Activated CD8-positive, alpha-beta memory T cell treated with anti-CD3 and anti-CD28 coated beads, Interleukin-2, amount 50 U/mL, for 1 hour (primary cell): ENCODE data around the gene C14orf93.
"Not testable (repeated sequence)": the region's sequence is repeated elsewhere in the genome, so short reads cannot be mapped to it uniquely, and the experiment has no call there.

Experiments
- DNase-seq: peaks from one replicate; pipeline ENCODE4 v3.0.0-alpha.2; 2020; ENCODE audit errors: extremely low read depth

Gene C14orf93

GRCh38 chr14:22973217-22974032 is 36.5 kb downstream of the C14orf93 start:
- DNase-seq = no peak

DNA sequence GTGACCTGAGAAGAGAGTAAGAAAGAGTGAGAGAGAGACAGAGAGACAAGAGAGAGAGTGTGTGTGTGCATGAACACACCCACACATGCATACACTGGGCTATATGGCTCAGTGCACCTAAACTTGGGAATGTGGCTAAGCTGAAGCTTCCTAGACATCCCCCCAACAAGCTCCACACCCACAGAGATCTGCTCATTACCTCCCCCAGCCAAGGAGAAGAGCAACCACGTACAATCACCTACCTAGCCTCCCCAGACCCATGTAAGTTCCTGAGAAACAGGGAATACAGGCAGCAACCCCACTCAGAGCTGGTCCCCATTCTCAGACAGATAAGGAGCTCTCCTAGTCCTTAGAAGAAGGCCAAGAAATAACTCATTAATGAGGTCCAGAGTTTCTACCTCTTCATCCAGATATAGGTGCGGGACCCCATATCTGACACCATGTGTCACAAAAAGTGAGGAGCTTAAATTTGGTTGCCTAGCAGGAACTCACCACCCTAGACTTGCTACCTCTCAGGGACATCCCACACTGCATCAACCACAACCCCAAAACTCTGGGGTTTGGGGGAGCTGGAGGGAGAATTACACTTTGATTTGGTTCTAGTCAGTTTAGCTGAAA is 37.5 kb downstream of the C14orf93 start:
- no peak for DNase-seq

GRCh38 chr14:22971152-22971551 is 38.8 kb downstream of the C14orf93 start:
- DNase-seq = no peak

DNA sequence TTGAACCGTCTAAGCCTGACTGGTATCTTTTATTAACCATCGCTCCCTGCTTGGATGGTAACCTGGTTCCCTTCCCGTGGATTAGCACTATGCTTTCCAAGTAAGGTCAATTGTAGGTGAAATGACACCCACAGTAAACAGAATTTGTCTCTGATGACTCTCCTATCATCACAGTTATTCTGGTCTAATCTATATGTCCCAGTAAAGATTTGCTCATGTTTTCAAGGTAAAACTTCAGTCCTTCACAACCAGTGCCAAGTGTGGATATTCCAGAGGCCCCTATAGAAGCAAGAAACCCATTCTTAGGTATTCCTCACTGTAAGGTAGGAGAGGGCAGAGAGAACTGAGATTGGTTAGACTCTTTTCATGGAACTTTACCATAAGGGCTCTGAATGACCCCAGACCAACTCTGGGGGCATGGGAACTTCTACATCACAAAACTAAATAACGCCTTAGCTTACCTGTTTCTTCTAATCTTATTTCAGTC is 43.1 kb downstream of the C14orf93 start:
- DNase-seq = no peak

DNA sequence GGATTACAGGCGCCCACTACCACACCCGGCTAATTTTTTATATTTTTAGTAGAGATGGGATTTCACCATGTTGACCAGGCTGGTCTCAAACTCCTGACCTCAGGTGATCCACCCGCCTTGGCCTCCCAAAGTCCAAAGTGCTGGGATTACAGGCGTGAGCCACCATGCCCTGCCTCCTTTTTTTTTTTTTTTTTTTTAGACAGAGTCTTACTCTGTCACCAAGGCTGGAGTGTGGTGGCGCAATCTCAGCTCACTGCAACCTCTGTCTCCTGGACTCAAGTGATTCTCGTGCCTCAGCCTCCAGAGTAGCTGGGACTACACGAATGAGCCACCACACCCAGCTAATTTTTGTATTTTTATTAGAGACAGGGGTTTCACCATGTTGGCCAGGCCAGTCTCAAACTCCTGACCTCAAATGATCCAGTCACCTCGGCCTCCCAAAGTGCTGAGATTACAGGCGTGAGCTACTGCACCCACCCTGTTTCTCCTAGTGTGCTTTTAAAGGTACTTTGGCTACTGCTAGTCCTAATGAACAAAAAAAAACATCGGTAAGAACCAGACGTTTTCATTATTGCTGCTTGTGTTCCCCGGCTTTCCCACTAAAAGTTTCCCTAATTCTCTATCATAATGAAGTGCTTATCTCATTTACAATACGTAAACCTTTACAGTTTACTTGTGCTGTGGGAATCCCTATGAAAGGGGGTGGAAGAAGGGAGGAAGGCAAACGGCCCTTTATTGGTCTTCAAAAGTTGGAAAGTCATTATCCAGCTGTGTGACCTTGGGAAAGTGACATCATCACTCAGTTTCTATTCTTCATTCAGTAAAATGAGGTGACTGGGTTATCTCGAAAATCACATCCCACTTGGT is 43.8 kb downstream of the C14orf93 start:
- DNase-seq = not testable (repeated sequence)

- DNase-seq = no peak
These were observed 47.8 kb downstream of the C14orf93 start for GRCh38 chr14:22962061-22962676.

DNA sequence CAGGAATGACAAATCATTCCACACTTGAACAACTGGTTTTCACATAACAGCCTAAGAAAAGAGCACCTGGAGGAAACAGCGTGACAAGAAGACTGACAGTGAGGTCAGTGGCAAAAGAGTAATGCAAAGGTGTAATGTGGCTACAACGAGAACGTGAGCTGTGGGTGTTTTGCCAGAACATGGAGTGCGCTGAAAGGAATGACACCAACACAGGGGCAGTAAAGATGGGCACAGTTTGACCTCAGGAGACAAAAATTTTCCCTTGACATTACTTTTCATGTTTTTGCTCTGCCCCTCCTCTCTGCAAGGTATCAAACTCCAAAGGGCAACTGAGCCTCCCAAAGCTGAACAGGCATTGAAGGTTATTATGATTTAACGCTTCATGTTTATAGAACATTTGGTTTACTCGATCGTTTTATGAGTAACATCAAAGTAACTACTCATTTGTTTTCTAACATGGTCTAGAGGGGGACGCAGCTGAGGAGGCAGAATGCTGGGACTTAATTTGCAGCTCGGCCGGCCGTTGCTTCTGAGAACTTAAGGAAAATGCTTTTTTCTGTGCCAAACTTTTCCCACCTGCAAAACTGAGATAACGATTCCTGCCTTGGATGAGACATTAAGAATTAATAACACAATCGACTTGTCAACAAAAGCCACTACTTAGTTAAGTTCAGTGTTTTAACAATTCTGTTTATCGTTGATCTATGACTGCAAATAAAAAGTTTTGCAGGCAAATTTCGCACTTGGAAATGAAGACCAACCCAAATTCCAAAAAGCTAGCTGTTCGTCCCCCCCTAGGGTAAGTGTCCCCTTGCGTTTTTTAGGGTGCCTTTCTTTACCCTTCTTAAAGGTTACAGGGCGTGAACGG is 54.0 kb downstream of the C14orf93 start:
- no peak for DNase-seq

DNA sequence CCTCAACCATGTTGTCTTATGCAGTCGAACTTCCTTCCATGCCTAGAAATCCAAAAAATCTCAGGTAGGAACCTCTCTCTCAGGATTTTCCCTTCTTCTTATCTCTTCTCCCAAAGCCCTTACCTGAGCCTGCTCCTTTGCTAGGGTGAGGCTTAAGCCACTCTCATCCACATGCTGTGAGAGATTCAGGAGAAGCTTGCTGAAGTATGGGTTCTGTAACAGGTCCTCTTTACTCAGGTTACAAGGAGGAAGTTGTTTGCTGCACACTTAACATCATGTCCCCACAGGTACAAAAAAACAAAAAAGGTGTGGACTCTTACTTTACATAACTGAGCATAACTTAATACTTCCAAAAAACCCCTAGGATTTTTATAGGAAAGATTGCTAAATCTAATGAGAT is 57.5 kb downstream of the C14orf93 start:
- DNase-seq = no peak

GRCh38 chr14:22951795-22952194 is 58.1 kb downstream of the C14orf93 start:
- DNase-seq = not testable (repeated sequence)

- no peak for DNase-seq
These were observed 64.3 kb downstream of the C14orf93 start for GRCh38 chr14:22945642-22946041.

GRCh38 chr14:22939684-22940083 is 70.3 kb downstream of the C14orf93 start:
- DNase-seq = no peak
